Stimulated activated naive CD4-positive, alpha-beta T cell treated with Interleukin-2 at 50 U/mL for 16 hours (primary cell): Measurements from ENCODE around the gene XPO6.

Experiments
- DNase-seq: peaks from one replicate; lab custom pipeline; 2025; lab: John Stamatoyannopoulos, UW

Gene XPO6

GRCh38 chr16:28062261-28062846 lies 149.4 kb downstream of the XPO6 start:
- DNase-seq = no peak

- DNase-seq = no peak
These were observed 150.2 kb downstream of the XPO6 start for GRCh38 chr16:28061352-28062101.

GRCh38 chr16:28059841-28060575 lies 151.8 kb downstream of the XPO6 start:
- no peak for DNase-seq

GRCh38 chr16:28058839-28059589 lies 152.8 kb downstream of the XPO6 start:
- DNase-seq = no peak

- no peak for DNase-seq
These were observed 153.8 kb downstream of the XPO6 start for GRCh38 chr16:28057949-28058348.

DNA sequence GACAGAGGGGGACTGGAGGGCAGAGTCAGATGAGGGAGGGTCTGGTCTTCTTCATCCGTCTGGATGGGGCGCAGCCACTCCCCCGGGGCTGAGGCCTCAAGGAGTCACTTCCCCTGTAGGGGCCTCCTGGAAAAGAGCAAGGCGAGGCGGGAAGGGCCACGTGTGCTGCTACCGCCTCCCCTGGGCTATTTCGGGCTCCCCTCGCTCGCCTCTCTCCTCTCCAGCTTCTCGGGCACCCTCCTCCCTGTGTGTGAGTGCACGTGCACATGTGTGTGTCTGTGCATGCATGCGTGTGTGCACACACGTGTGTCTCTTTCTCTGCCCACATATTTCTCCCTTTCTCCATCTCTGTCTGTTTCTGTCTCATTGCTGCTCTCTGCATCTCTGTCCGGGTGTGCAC lies 158.3 kb downstream of the XPO6 start:
- no peak for DNase-seq

DNA sequence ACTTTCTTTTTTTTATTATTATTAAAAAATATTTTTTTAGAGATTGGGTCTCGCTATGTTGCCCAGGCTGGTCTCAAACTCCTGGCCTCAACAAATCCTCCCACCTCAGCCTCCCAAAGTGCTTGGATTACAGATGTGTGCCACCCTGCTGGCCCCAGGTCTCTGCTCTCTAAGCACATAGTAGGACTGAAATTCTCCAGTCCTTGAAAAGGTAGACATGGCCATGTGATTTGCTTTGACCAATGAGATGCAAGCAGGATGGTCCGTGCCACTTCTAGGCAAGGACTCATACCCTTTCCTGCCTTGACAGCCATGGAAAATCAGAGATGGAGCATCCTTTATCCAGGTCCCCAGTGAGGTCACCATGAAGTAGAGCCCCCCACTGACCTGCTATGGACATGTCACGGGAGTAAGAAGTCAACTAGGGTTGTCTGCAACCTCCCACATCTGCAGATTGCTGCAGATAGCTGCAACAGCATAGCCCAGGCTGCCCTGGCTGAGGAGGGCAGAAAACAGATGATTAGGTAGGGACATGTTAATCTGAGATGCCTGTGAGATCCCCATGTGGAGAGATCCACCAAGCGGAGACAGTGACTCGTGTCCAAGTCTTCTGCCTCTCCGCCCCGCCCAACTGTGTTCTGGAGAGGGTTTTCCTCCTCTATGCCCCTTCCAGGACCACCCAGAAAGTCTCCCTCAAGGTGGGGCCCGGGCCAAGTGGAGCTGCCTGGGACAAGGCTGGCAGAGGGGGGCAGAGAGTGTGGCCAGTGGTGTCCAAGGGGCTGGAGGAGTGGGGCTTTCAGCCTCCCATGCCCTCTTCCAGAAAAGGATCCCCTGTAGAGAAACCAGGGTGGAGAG lies 159.3 kb downstream of the XPO6 start:
- DNase-seq = no peak

- DNase-seq = no peak
These were observed 160.3 kb downstream of the XPO6 start for GRCh38 chr16:28051486-28051885.
